ENCODE data around the gene KLHL22.
"Not testable (repeated sequence)": the region's sequence is repeated elsewhere in the genome, so short reads cannot be mapped to it uniquely, and the experiment has no call there.

KLHL22 gene, protein sequence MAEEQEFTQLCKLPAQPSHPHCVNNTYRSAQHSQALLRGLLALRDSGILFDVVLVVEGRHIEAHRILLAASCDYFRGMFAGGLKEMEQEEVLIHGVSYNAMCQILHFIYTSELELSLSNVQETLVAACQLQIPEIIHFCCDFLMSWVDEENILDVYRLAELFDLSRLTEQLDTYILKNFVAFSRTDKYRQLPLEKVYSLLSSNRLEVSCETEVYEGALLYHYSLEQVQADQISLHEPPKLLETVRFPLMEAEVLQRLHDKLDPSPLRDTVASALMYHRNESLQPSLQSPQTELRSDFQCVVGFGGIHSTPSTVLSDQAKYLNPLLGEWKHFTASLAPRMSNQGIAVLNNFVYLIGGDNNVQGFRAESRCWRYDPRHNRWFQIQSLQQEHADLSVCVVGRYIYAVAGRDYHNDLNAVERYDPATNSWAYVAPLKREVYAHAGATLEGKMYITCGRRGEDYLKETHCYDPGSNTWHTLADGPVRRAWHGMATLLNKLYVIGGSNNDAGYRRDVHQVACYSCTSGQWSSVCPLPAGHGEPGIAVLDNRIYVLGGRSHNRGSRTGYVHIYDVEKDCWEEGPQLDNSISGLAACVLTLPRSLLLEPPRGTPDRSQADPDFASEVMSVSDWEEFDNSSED

DNA sequence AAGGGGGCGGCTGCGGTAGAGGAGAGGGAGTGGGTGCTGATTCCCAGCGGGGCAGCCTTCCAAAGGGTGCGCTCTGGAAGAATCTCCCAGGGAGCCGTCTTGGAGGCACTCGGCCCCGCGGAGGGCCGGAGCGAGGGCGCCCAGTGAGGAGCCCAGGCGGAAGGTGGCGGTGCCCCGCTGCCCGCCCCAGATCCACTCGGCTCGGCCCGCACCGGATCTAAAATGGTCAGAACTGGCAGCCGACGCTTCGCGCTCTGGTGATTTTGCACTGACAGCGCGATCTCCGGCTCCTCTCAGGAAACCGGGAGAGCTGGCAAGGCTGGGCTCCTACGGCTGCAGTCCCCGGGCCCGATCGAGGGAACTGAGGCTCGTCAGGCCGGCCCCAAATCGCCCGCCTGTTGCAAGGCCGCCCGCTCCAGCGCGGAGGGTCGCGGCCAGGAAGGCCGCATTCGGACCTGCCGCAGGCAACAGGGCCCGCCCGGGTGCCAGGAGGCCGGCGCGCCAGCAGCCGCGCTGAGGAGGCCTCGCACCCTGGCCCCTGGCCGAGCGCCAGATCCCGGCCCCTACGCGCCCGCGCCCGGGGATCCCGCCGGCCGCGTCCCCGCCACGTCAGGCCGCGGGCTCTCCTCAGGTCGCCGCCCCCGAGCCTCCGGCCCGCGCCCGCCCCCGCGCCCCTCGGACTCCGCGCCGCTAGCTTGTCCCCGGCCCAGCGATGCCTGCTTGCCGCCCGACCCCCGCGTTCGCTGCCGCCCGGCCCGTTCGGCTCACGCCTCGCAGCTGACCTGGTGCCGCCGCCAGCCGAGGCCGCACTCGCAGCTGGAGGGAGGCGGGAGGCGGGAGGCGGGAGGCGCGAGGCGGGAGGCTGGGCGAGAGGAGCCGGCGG, at the start of gene KLHL22:
Gene KLHL22, minus strand, starts transcription at position 818 of the 883 bp plus-strand sequence. CDS start 6,584 bp downstream, outside the sequence.
- in situ Hi-C loops (cut with MboI; ENCODE audit: low sequenced_read_pairs): no loop called here

DNA sequence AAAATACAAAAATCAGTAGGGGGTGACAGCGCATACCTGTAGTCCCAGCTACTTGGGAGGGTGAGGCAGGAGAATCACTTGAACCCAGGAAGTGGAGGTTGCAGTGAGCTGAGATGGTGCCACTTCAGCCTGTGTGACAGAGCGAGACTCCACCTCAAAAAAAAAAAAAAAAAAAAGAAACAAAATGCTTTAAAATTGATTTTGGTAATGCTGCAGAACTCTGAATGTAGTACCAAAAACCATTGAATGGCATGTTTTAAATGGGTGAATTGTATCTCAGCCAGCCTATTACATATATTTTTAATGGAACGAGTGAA, 49.7 kb upstream of the KLHL22 start:
- in situ Hi-C loops (cut with MboI; ENCODE audit: low sequenced_read_pairs): not testable (repeated sequence)

DNA sequence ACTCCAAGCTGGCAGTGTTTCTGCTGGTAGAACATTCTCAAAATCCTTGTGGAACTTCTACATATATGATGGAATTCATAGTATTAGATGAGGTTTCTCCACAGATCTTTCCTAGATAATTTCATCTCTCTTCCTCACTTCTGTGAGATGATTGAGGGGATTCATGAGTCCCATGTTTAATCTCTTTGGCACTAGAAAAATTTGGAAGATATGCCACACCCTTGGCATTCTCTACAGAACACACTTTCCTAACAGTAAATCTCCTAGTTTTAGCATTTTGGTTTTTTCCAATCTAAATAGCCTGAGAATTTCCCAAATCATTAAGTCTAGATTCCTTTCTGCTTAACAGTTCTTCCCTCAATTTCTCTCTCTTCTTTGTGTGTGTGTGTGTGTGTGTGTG, 47.1 kb upstream of the KLHL22 start:
- in situ Hi-C loops (cut with MboI; ENCODE audit: low sequenced_read_pairs): no loop called here

DNA sequence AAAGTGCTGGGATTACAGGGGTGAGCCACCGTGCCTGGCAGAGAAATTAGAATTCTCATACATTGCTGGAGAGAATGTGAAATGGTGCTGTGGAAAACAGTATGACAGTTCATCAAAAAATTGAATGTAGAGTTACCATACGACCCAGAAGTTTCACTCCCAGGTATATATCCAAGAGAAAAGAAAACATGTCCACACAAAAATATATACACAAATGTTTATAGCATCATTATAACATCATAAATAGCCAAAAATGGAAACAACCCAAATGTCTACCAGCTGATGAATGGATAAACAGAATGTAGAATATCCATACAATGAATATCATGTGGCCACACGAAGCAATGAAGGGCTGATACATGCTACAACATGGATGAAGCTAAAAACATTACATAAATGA, 46.5 kb upstream of the KLHL22 start:
- in situ Hi-C loops (cut with MboI; ENCODE audit: low sequenced_read_pairs): no loop called here

DNA sequence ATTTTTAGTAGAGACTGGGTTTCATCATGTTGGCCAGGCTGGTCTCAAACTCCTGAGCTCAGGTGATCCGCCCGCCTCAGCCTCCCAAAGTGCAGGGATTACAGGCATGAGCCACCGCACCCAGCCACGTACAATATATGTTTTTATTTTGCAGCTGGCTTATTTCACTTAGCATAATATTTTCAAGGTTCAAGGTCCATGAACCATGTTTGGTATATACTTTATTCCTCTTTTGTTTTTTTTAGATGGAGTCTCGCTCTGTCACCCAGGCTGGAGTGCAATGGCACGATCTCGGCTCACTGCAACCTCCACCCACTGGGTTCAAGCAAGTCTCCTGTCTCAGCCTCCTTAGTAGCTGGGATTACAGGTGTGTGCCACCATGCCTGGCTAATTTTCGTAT, 43.3 kb upstream of the KLHL22 start:
- in situ Hi-C loops (cut with MboI; ENCODE audit: low sequenced_read_pairs): not testable (repeated sequence)

DNA sequence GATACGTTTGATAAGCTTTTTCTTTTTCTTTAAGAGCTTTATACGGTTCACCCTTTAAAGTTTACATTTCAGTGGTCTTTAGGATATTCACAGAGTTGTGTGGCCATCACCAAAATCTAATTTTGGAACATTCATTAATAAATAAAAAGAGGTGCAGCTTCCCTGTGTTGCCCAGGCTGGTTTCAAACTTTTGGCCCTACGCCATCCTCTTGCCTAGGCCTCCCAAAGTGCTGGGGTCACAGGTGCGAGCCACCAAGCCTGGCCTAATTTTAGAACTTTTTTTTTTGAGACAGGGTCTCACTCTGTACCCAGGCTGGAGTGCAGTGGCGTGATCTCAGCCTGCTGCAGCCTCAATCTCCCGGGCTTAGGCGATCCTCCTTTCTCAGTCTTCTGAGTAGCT, 42.4 kb upstream of the KLHL22 start:
- in situ Hi-C loops (cut with MboI; ENCODE audit: low sequenced_read_pairs): no loop called here

DNA sequence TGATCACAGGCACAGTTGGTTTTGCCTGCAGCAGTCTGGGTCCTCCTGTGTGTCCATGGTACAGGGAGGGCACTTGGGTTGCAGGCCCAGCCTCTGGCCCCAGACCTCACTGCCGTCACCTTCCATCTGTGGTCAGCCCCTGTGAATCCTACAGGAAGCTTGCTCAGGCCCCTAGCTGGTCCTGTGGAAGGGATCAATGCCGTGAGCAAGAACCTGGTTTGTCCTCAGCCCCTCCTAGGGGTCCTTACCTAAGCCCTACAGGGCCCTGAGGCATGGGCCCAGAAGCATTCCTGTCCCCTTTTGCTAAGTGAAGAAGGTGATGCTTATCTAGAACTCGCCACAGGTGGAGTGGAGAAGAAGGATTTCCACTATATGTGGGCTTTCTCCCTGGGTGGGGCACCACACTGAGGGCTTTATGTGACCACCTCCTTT, 41.7 kb upstream of the KLHL22 start:
- in situ Hi-C loops (cut with MboI; ENCODE audit: low sequenced_read_pairs): no loop called here

DNA sequence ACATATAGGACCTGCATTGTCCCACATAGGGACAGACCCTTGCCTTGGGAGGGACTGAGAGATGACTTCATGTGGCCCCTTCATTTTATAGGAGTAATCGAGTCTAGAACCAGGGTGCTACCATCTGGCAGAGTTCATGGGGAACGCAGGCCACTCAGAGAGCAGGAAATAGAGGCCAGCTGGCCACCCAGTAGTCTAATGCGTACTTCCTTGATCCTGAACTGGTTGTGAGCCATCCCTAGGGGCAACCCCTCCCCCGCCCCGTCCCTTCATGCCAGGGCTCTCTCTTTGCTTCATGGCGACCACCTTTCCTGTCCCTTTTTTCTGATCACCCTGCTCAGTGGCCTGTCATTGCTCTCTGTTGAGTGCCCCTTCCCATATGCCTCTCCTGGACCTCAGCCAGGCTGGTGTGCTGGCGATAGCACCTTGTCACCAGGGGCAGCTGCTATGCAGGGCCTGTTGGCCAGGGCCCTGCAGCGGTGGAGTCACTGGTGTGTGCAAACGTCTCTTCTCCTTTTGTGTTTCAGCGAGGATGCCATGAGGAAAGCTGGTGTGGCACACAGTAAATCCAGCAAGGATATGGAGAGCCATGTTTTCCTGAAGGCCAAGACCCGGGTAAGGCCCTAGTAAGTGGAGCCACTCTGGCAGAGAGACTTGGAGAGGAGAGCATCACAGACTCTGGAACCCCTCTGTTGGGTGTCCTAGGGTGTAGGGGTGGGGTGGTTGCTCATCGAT, 41.2 kb upstream of the KLHL22 start:
- in situ Hi-C loops (cut with MboI; ENCODE audit: low sequenced_read_pairs): no loop called here

DNA sequence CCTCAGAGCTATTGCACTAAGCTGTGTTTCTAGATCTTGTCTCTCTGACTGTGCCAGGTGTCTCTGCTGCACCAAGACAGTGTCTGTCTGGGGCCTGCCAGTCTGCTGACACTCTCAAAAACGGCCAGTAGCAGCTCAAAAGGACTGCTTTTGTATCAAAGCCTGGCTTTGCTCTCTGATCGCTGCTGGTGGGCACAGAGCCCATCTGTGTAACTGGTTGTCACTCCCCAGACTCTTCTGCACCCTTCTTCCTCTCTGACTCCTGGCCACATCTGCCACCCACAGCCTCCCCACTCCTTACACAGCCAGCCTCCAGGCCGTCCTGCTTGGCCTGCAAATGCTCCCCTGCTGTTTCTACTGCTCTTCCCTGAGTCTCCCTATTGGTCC, 38.3 kb upstream of the KLHL22 start:
- in situ Hi-C loops (cut with MboI; ENCODE audit: low sequenced_read_pairs): no loop called here

DNA sequence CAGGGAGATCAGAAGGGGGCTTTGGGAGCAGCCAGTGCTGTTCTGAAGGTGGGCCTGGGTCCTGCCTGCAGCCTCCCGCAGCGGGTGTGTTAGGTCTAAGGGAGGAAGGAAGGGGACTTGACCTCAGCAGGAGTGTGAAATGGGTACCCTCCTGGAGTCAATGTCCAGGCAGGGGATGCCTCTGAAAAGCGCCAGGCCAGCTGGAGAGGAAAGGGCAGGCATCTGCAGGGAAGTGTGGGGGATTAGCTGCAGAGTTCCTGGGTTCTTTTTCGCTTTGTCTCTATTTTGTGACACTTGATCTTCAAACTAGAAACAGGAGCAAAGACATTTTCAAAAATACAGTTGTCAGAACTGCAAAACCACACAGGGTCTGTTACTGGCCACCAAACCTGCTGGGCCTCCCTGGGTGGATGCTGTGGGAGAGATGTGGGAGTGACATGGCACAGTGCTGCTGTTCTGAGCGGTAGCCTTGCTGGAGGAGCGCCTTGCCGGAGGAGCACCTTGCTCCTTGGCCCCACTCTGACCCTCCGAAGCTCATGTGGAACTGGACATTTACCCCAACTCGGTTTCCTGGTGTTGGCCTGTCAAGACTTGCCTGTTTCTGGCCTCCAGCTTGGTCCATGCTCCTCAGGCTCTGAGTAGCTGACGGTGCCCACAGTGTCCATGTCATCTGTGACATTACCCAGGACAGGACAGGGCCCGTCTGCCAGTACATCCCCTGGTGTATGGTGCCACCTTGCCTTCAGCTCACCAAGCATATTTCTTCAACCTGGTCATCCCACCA, 37.7 kb upstream of the KLHL22 start:
- in situ Hi-C loops (cut with MboI; ENCODE audit: low sequenced_read_pairs): no loop called here

DNA sequence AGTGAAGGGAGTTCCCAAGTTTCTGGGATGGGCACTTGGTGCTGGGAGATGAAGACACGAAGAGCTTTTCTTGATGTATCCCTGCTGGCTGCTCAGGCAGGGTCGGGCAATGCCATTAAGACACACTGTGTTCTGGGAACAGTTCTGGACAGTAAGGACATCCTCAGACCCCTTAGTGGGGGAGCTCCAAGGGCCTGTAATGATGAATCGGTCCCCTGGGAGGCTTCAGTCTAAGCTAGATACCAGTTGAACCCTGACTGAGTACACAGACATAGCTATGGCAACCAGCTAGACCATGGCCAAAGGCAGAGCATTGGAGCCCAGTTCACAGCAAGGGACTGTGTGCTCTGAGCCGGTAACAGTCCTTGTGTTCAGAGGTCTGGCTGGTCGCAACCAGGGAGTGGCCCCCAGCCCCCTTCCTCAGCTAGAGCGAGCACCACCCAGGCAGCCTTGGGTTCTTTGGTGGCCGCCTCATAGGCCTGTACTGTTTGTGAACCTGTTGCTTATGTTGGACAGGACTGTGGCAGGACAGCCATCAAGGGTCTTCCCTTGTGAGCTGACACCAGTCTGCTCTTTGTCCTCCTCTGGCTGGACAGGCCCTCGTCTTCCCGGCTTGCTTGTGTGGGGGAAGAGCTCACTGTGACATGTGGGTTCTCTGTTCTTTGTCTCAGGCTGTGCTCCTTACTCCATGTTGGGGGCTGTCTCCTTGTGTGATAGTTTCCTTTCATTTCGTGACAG, 36.8 kb upstream of the KLHL22 start:
- in situ Hi-C loops (cut with MboI; ENCODE audit: low sequenced_read_pairs): no loop called here

DNA sequence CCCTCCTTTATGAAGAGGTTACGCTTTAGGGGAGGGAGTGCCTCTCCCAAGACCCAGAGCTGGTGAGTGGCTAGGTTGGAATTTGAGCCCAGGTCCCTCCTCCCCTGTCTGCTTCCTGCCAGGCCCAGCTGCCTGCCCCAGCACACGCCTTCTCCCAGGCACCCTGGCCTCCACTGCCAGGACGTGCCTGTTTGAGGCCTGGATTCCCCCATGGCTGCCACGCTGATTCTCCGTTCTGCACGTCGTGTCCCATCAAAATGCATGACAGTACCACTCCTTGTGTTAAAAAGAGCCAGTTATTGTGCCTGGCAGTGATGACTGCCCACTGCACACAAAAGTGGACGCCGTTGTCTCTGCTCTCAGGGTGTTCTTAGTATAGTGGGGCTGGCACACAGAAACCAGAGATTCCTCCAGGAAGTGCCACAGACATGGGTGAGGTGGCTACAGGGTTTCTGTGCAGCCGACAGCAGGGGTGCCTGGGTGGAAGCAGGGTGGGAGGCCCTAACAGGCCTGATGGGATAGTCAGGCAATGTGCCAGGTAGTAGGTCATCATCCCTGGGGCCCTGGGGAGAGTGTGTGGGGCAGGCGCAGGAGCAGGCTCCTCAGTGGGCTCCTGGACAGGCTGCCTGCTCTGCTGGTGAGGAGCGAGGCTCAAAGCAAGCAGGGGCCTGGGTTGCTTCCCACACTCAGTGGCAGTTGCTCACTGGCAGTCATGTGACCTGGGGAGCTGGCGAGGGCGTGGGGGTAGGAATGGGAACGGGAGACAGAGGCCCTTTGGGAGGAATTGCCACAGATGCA, 36.0 kb upstream of the KLHL22 start:
- in situ Hi-C loops (cut with MboI; ENCODE audit: low sequenced_read_pairs): no loop called here

DNA sequence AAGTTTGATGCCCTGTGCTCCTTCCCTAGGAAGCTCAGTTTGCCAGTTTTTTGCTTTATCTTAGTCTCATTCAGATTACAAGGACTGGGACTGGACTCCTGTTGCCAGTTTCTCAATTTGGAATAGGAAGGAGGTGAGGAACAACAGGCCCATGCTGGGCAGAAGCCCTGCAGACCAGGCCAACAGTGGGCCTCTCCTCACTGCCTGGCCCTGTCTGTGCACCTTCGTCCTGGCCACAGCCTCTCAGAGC, 35.5 kb upstream of the KLHL22 start:
- in situ Hi-C loops (cut with MboI; ENCODE audit: low sequenced_read_pairs): no loop called here

DNA sequence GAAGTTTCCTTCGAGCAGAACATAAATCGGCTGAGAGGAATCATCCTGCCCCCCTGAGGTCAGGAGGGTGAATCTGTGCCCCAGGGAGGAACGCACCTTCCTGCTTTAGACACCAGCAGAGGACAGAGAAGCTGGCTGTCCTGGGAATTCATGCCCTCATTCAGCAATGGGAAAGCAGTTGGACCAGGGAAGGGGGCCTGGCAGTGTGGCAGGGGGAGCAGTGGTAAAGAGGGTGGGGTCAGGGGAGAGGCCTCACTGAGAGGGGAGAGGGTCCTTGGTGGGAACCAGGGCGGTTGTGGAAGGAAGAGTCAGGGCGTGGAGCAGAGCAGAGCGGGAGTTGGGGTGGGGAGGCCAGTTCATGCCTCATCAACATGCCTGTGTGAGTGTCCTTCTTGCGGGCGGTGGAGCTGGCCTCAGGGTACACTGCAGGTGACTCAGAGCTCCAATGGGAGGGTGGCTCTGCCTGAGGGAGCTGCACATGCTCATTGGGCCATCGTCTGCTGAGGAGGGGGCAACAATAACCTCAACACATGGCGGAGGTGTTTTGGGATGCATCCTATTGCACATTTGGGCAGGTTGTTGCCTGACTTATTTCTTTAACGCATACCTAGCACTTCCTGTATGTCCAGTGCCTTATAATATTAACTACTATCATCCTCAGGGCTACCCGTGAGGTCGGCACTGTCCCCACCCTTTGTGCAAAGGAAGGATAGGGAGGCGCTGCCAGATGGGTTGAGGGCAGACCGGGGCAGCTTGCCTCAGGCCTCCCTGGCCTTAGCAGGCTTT, 35.0 kb upstream of the KLHL22 start:
- in situ Hi-C loops (cut with MboI; ENCODE audit: low sequenced_read_pairs): no loop called here

DNA sequence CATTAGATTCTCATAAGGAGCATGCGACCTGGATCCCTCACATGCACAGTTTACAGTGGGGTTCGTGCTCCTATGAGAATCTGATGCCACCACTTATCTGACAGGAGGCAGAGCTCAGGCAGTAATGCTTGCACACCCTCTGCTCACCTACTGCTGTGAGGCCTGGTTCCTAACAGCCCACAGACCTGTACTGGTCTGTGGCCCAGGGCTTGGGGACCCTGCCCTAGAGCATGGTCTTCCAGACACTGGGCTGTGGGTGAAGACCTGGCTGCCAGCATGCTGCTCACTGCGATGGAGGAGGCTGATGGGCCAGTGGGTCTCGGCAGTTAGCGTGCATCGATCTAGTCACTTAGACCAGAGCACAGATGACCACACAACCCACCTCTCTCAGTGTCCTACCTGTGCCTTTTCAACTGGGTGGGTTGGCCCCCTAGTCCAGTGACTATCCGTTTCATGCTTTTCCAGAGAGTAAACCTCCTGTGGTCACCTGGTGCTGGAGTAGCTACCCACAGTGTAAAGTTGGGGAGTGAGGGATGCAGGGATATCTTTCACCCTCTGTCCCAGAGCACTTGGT, 32.9 kb upstream of the KLHL22 start:
- in situ Hi-C loops (cut with MboI; ENCODE audit: low sequenced_read_pairs): no loop called here

DNA sequence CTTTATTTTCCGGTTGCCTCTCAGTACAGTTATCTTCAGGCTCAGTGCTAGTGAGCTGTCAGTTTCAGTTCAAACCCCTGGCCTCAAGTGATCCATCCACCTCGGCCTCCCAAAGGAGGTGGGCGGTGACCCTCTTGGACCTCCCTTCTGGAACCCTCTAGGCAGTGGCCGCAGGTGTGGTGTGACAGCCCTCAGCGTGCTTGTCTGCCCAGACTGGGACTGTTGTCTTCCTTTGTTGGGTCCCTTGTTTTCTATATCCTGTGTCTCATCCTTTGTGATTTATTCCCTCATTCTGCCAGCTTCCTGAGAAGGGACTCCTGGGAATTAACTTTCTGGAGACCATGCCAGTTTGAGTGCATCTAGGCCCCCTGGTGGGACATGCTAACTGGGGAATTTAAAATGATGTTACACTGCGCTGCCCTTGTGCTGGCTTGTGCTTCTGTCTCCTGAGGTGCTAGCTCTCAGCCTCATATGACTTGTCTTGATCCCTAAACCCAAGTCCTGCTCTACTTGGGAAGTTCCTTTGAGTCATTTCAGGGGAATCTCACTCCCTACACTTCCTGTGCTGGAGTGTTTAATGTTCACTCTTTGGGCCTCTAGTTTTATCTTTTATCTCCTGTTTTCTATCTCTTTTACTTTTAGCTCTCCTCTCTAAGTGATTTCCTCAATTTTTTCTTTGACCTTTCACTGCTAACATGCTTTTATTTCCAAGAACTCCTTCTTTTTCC, 31.2 kb upstream of the KLHL22 start:
- in situ Hi-C loops (cut with MboI; ENCODE audit: low sequenced_read_pairs): no loop called here

DNA sequence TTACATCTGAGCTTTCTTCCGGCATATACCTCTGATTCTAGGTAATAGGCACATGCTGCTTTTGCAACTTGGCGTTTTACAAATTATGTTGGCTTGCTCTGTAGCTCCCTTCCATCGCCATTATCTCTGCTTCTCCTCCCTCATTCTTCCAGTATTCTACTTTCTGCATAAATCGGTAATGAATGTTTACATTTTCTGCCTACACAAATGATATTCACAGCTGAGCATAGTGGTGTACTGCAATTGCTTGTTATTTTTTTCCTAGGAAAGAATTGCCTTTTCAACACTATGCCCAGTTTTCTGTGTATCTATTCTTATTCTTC, 30.7 kb upstream of the KLHL22 start:
- in situ Hi-C loops (cut with MboI; ENCODE audit: low sequenced_read_pairs): no loop called here

Data from HL-60/S4 treated with retinoic acid at 250 ng/mL for 4 days and 3 days (cell line).